ENCODE measurements around the gene DR1. TPM values are rescaled to one million over a fixed set of nuclear protein-coding genes. Genes with fewer than 3 reads are reported as not detected.
"Not testable (repeated sequence)": the region's sequence is repeated elsewhere in the genome, so short reads cannot be mapped to it uniquely, and the experiment has no call there.

The DR1 gene
- total RNA-seq, 4 donors from 2014 or later, result 12.3 to 47.5 (median 32.9) TPM

- no peak for TF ChIP-seq EP300 (IDR thresholded peaks at IDR 0.05; ENCODE audit: low read depth)
- no peak for TF ChIP-seq POLR2AphosphoS5 (IDR thresholded peaks at IDR 0.05)
- TF ChIP-seq CTCF (IDR thresholded peaks at IDR 0.05), result no peak
- TF ChIP-seq POLR2A (IDR thresholded peaks at IDR 0.05), result no peak
- Histone ChIP-seq H3K9me3 (no peaks in the 10 kb centered on the region), H3K27ac (no peak overlapping the region), H3K4me3 (no peak overlapping the region), H3K27me3 (no peaks in the 10 kb centered on the region), H3K4me1 (peaks cover 6 to 69% (median 26%) of the 10 kb centered on the region in 4 donors), H3K36me3 (peaks cover 0 to 14% (median under 1%) of the 10 kb centered on the region in 4 donors)
- intact Hi-C loops (cut with DNase I; ENCODE audit: low total_unique reads), result no loop called here
- DNase-seq, result no peak
- 69 to 75% methylated on average over 1 of the region's 1 CpG for WGBS, 2 donors (ENCODE audit: low coverage in 1 of 2)
- in situ Hi-C loops (cut with MboI; ENCODE audit: low pct_ligation_motif_present in 1 of 4, low pct_unique_long_range_greater_than_20kb in 1 of 4, low sequenced_read_pairs in 3 of 4), result no loop called here
These were observed 5.2 kb downstream of the DR1 start for GRCh38 chr1:93350875-93351274.

GRCh38 chr1:93351346-93351745, 5.6 kb downstream of the DR1 start:
- DNase-seq; H3K27me3 ChIP-seq; H3K27ac ChIP-seq; H3K4me3 ChIP-seq; in situ Hi-C loops (cut with MboI; ENCODE audit: low pct_ligation_motif_present in 1 of 4, low pct_unique_long_range_greater_than_20kb in 1 of 4, low sequenced_read_pairs in 3 of 4); H3K9me3 ChIP-seq; intact Hi-C loops (cut with DNase I; ENCODE audit: low total_unique reads): not testable (repeated sequence)
- peaks cover 0 to 18% (median 3%) of the 10 kb centered on the region in 4 donors for H3K36me3 ChIP-seq
- 67 to 83% methylated on average over 3 to 7 of the region's 7 CpGs for WGBS, 2 donors (ENCODE audit: low coverage in 1 of 2)
- H3K4me1 ChIP-seq, result peaks cover 6 to 69% (median 26%) of the 10 kb centered on the region in 4 donors

- Histone ChIP-seq H3K27ac (no peak overlapping the region), H3K27me3 (no peaks in the 10 kb centered on the region), H3K9me3 (no peaks in the 10 kb centered on the region), H3K36me3 (peaks cover 0 to 26% (median 3%) of the 10 kb centered on the region in 4 donors), H3K4me1 (peaks cover 6 to 69% (median 26%) of the 10 kb centered on the region in 4 donors), H3K4me3 (no peak overlapping the region)
- in situ Hi-C loops (cut with MboI; ENCODE audit: low pct_ligation_motif_present in 1 of 4, low pct_unique_long_range_greater_than_20kb in 1 of 4, low sequenced_read_pairs in 3 of 4), result no loop called here
- intact Hi-C loops (cut with DNase I; ENCODE audit: low total_unique reads), result no loop called here
- TF ChIP-seq EP300 (IDR thresholded peaks at IDR 0.05; ENCODE audit: low read depth) (no peak), POLR2AphosphoS5 (IDR thresholded peaks at IDR 0.05) (no peak), POLR2A (IDR thresholded peaks at IDR 0.05) (no peak), CTCF (IDR thresholded peaks at IDR 0.05) (no peak)
- DNase-seq, result no peak
These were observed 6.7 kb downstream of the DR1 start for GRCh38 chr1:93352376-93352775.

GRCh38 chr1:93353286-93353685, 7.6 kb downstream of the DR1 start:
- Histone ChIP-seq H3K27me3 (no peaks in the 10 kb centered on the region), H3K27ac (no peak overlapping the region), H3K4me3 (no peak overlapping the region), H3K9me3 (no peaks in the 10 kb centered on the region), H3K4me1 (peaks cover 6 to 60% (median 25%) of the 10 kb centered on the region in 4 donors), H3K36me3 (peaks cover 0 to 26% (median 7%) of the 10 kb centered on the region in 4 donors)
- TF ChIP-seq CTCF (IDR thresholded peaks at IDR 0.05), result no peak
- TF ChIP-seq POLR2AphosphoS5 (IDR thresholded peaks at IDR 0.05), result no peak
- no peak for TF ChIP-seq POLR2A (IDR thresholded peaks at IDR 0.05)
- TF ChIP-seq EP300 (IDR thresholded peaks at IDR 0.05; ENCODE audit: low read depth), result no peak
- WGBS, 2 donors (ENCODE audit: low coverage in 1 of 2), result 30 to 50% methylated on average over 1 of the region's 1 CpG
- in situ Hi-C loops (cut with MboI; ENCODE audit: low pct_ligation_motif_present in 1 of 4, low pct_unique_long_range_greater_than_20kb in 1 of 4, low sequenced_read_pairs in 3 of 4), result no loop called here
- intact Hi-C loops (cut with DNase I; ENCODE audit: low total_unique reads), result no loop called here
- no peak for DNase-seq

GRCh38 chr1:93354749-93355148, 9.0 kb downstream of the DR1 start:
- peaks cover 6 to 60% (median 20%) of the 10 kb centered on the region in 4 donors for H3K4me1 ChIP-seq
- DNase-seq, result no peak
- peaks cover 0 to 26% (median 8%) of the 10 kb centered on the region in 4 donors for H3K36me3 ChIP-seq
- 42 to 50% methylated on average over 2 of the region's 2 CpGs for WGBS, 2 donors (ENCODE audit: low coverage in 1 of 2)
- H3K27me3 ChIP-seq, result no peaks in the 10 kb centered on the region
- no peak overlapping the region for H3K27ac ChIP-seq
- in situ Hi-C loops (cut with MboI; ENCODE audit: low pct_ligation_motif_present in 1 of 4, low pct_unique_long_range_greater_than_20kb in 1 of 4, low sequenced_read_pairs in 3 of 4) (no loop called here), intact Hi-C loops (cut with DNase I; ENCODE audit: low total_unique reads) (no loop called here)
- H3K4me3 ChIP-seq, result no peak overlapping the region
- no peak for TF ChIP-seq EP300 (IDR thresholded peaks at IDR 0.05; ENCODE audit: low read depth)
- TF ChIP-seq POLR2A (IDR thresholded peaks at IDR 0.05), result no peak
- TF ChIP-seq CTCF (IDR thresholded peaks at IDR 0.05), result no peak
- no peak for TF ChIP-seq POLR2AphosphoS5 (IDR thresholded peaks at IDR 0.05)
- no peaks in the 10 kb centered on the region for H3K9me3 ChIP-seq

Data from transverse colon (tissue), 4 donors.